ENCODE measurements around the gene CRYGS. TPM values are rescaled to one million over a fixed set of nuclear protein-coding genes. Genes with fewer than 3 reads are reported as not detected.
"Not testable (repeated sequence)": the region's sequence is repeated elsewhere in the genome, so short reads cannot be mapped to it uniquely, and the experiment has no call there.

CRYGS gene
- total RNA-seq, 1 experiment from 2014 or later, result 3.2 TPM

DNA sequence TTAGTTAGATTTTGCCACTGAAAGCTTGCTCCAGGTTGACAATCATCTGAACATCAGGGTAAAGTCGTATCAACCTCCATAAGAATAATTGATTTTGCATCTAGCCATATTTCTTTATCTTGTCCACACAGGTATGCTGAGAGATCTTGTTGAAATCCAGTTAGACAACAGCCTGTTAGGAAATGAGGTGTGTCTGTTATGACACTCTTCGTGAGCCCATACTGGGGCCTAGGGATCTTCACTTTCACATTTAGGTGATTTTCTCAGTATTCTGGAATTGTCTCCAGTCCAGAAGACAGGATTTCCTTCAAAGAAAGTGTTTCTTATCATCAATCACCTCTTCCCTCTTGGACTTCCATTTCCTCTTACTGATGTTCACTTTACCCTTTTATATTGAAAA lies 44.5 kb upstream of the CRYGS start:
- CTCF ChIA-PET, result interaction anchor here (0.6 to 3.0 kb wide), 9 partner anchors 17 to 466 kb away, joined by 3 to 21 read pairs (median 4); no protein-coding TSS in a partner anchor
- Histone ChIP-seq H3K4me1 (peaks cover 49% of the 10 kb centered on the region), H3K36me3 (ENCODE audit: control insufficient read depth, insufficient read depth, low read length) (no peaks in the 10 kb centered on the region), H3K27me3 (replicated peaks; ENCODE audit: control insufficient read depth, insufficient read depth, low read length) (no peaks in the 10 kb centered on the region), H3K9me3 (no peaks in the 10 kb centered on the region), H3K4me3 (ENCODE audit: low read depth, low read length) (no peak overlapping the region)
- H3K9me3 Mint-ChIP-seq (ENCODE audit: unreplicated experiment), result no peaks in the 10 kb centered on the region
- DNase-seq, result no peak
- BruUV-seq (replicated peaks), result no TSS peak
- TF ChIP-seq, protein P1, sequence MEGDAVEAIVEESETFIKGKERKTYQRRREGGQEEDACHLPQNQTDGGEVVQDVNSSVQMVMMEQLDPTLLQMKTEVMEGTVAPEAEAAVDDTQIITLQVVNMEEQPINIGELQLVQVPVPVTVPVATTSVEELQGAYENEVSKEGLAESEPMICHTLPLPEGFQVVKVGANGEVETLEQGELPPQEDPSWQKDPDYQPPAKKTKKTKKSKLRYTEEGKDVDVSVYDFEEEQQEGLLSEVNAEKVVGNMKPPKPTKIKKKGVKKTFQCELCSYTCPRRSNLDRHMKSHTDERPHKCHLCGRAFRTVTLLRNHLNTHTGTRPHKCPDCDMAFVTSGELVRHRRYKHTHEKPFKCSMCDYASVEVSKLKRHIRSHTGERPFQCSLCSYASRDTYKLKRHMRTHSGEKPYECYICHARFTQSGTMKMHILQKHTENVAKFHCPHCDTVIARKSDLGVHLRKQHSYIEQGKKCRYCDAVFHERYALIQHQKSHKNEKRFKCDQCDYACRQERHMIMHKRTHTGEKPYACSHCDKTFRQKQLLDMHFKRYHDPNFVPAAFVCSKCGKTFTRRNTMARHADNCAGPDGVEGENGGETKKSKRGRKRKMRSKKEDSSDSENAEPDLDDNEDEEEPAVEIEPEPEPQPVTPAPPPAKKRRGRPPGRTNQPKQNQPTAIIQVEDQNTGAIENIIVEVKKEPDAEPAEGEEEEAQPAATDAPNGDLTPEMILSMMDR (IDR thresholded peaks at IDR 0.05; ENCODE audit: insufficient read depth in 1 of 2, low read depth in 1 of 2, low read length in 1 of 2, severe bottlenecking in 1 of 2, unreplicated experiment in 1 of 2), result no peak
- no peak overlapping the region for H3K4me3 Mint-ChIP-seq (ENCODE audit: unreplicated experiment)
- H3K27ac Mint-ChIP-seq (ENCODE audit: unreplicated experiment), result peak overlapping the region; percentile 71
- peaks cover 23% of the 10 kb centered on the region for H3K36me3 Mint-ChIP-seq (ENCODE audit: insufficient read depth, unreplicated experiment)
- intact Hi-C loops (cut with micrococcal nuclease; ENCODE audit: unreplicated experiment), result loop anchor here (1.0 to 2.0 kb wide), 4 partner anchors 18 to 233 kb away; partner anchors contain the start of gene DNAJB11
- H3K4me1 Mint-ChIP-seq (ENCODE audit: low read depth, unreplicated experiment), result peaks cover 18% of the 10 kb centered on the region
- POLR2A ChIA-PET, result interaction anchor here (0.6 kb wide), 3 partner anchors 18 to 20 kb away, joined by 3 to 6 read pairs (median 5); partner anchors contain the start of gene DNAJB11
- H3K27me3 Mint-ChIP-seq (ENCODE audit: insufficient read depth, unreplicated experiment), result no peaks in the 10 kb centered on the region

DNA sequence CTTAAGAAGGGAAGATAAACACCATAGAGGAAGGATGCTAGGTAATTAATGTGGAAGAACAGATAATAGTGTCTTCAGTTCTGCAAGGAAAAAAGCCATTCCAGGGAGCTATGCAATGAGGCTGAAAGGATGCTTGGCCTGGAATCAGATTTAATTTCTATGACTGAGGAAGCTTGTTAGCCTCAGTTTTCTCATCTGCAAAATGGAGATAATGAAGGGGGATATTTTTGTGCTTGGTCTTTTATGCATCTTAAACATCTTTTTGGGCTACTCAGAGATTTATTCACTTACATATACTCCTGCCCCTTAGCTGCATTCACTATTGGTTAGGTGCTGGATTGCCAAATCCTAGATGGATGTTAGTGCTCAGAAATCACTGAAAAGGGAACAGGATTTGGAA lies 43.0 kb upstream of the CRYGS start:
- TF ChIP-seq, protein P1 (IDR thresholded peaks at IDR 0.05; ENCODE audit: insufficient read depth in 1 of 2, low read depth in 1 of 2, low read length in 1 of 2, severe bottlenecking in 1 of 2, unreplicated experiment in 1 of 2), result no peak
- no peak for DNase-seq
- Histone ChIP-seq H3K27me3 (replicated peaks; ENCODE audit: control insufficient read depth, insufficient read depth, low read length) (no peaks in the 10 kb centered on the region), H3K4me3 (ENCODE audit: low read depth, low read length) (no peak overlapping the region), H3K36me3 (ENCODE audit: control insufficient read depth, insufficient read depth, low read length) (no peaks in the 10 kb centered on the region; the same call in 1 of the 2 replicates), H3K9me3 (no peaks in the 10 kb centered on the region), H3K4me1 (peaks cover 45% of the 10 kb centered on the region)
- intact Hi-C loops (cut with micrococcal nuclease; ENCODE audit: unreplicated experiment), result no loop called here
- Mint-ChIP-seq H3K4me1 (ENCODE audit: low read depth, unreplicated experiment) (peaks cover 18% of the 10 kb centered on the region), H3K4me3 (ENCODE audit: unreplicated experiment) (no peak overlapping the region), H3K27ac (ENCODE audit: unreplicated experiment) (no peak overlapping the region), H3K9me3 (ENCODE audit: unreplicated experiment) (no peaks in the 10 kb centered on the region), H3K36me3 (ENCODE audit: insufficient read depth, unreplicated experiment) (peaks cover 38% of the 10 kb centered on the region), H3K27me3 (ENCODE audit: insufficient read depth, unreplicated experiment) (no peaks in the 10 kb centered on the region)
- ChIA-PET POLR2A (interaction anchor here (1.2 kb wide), 1 partner anchor 17 kb away, joined by 10 read pairs; the partner anchor contains the start of gene DNAJB11), CTCF (no interaction called here)
- BruUV-seq (replicated peaks), result no TSS peak

DNA sequence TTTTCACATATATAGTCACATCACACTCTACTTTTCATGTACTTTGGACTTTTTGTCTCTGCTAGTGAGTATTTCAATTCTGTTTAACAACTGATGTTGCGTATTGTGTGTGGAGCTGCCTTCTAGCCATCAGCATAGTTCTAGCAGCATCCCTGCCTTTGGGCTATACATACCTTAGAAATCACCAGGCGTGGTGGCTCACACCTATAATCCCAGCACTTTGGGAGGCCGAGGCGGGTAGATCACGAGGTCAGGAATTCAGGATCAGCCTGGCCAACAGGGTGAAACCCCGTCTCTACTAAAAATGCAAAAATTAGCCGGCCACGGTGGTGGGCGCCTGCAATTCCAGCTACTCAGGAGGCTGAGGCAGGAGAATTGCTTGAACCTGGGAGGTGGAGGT lies 42.1 kb upstream of the CRYGS start:
- POLR2A ChIA-PET, result interaction anchor here (1.2 kb wide), 1 partner anchor 16 kb away, joined by 10 read pairs; the partner anchor contains the start of gene DNAJB11
- H3K4me1 ChIP-seq, result peaks cover 35% of the 10 kb centered on the region
- BruUV-seq (replicated peaks); CTCF ChIA-PET; intact Hi-C loops (cut with micrococcal nuclease; ENCODE audit: unreplicated experiment); H3K9me3 ChIP-seq; H3K36me3 ChIP-seq (ENCODE audit: control insufficient read depth, insufficient read depth, low read length); H3K27ac Mint-ChIP-seq (ENCODE audit: unreplicated experiment); DNase-seq; H3K9me3 Mint-ChIP-seq (ENCODE audit: unreplicated experiment); H3K27me3 Mint-ChIP-seq (ENCODE audit: insufficient read depth, unreplicated experiment); H3K4me3 Mint-ChIP-seq (ENCODE audit: unreplicated experiment); H3K27me3 ChIP-seq (replicated peaks; ENCODE audit: control insufficient read depth, insufficient read depth, low read length); H3K4me3 ChIP-seq (ENCODE audit: low read depth, low read length): not testable (repeated sequence)
- Mint-ChIP-seq H3K4me1 (ENCODE audit: low read depth, unreplicated experiment) (peaks cover 18% of the 10 kb centered on the region), H3K36me3 (ENCODE audit: insufficient read depth, unreplicated experiment) (peaks cover 47% of the 10 kb centered on the region)
